K562 (cell line): Measurements from ENCODE around the gene HOXA5. TPM values are rescaled to one million over a fixed set of nuclear protein-coding genes. Genes with fewer than 3 reads are reported as not detected.

Source experiments
- ATAC-seq: fragments of 200-7000 bp; cut with Tn5 transposase; 3 replicates; pipeline ENCODE4 v1.9.1; 2020; ENCODE audit warnings: moderate library complexity
- BruUV-seq: library from RNA; stranded (reverse); fragments of 400-500 nt; replicated peaks from 2 replicates; lab custom pipeline; 2021; lab: Mats Ljungman, UMichigan
- CTCF ChIA-PET: fragments of 300-600 bp; formaldehyde crosslinking; extraction: SDS; loops from one replicate; lab custom pipeline; 2021; ENCODE audit warnings: low intra/inter-chr PET ratio; lab: Yijun Ruan, JAX
- POLR2A ChIA-PET: fragments of 300-600, 350-650 bp; sonication (Branson Sonifier 250); formaldehyde crosslinking; extraction: SDS; loops from one replicate; lab custom pipeline; 2021; ENCODE audit warnings: antibody characterized with exemption, inconsistent platforms; lab: Yijun Ruan, JAX
- DNase-seq, 4 experiments: peaks; one replicate each; pipeline versions ENCODE4 v3.0.0 to v3.0.0-alpha.2; 2011 to 2018; ENCODE audit warnings: low spot score in 3 of 4, mixed read lengths in 3 of 4; ENCODE audit errors: extremely low read depth in 1 of 4
- FAIRE-seq: peaks from 2 replicates; lab custom pipeline; 2011; peaks lifted over from hg19 to GRCh38; lab: Jason Lieb, UNC
- H2AFZ ChIP-seq: 2 replicates; pipeline ENCODE4 v1.6.0; 2011; ENCODE audit warnings: low read depth, low read length, control low read depth, inconsistent platforms
- H3K27ac ChIP-seq: fragments of 200-600 bp; 3 replicates; pipeline ENCODE4 v1.8.0; 2011; ENCODE audit warnings: low read depth, mild to moderate bottlenecking, control low read depth, inconsistent platforms, low read length, moderate library complexity, mixed read lengths; ENCODE audit errors: extremely low read depth
- H3K27me3 ChIP-seq, 2 experiments: fragments of 300-600 bp in 1 of 2; 2 replicates in 1 of 2; 3 replicates in 1 of 2; pipeline versions ENCODE4 v1.6.0 to v1.8.0; 2011; ENCODE audit warnings: inconsistent platforms in 2 of 2, low read length in 2 of 2, mild to moderate bottlenecking in 1 of 2, mixed read lengths in 1 of 2, moderate library complexity in 1 of 2; ENCODE audit not compliant: control insufficient read depth in 2 of 2, insufficient read depth in 2 of 2
- H3K36me3 ChIP-seq: fragments of 300-600 bp; 3 replicates; pipeline ENCODE4 v1.8.0; 2011; ENCODE audit warnings: mild to moderate bottlenecking, low read length, inconsistent platforms; ENCODE audit not compliant: control insufficient read depth, insufficient read depth
- H3K4me1 ChIP-seq, 2 experiments: fragments of 200-600 bp in 1 of 2; replicated peaks in 1 of 2; 2 replicates in 1 of 2; 3 replicates in 1 of 2; pipeline versions ENCODE4 v1.5.1 to v1.8.0; 2011; ENCODE audit warnings: inconsistent platforms in 2 of 2, low read length in 2 of 2, mild to moderate bottlenecking in 1 of 2, mixed read lengths in 1 of 2, moderate library complexity in 1 of 2; ENCODE audit not compliant: control insufficient read depth in 2 of 2, insufficient read depth in 2 of 2
- H3K4me2 ChIP-seq: 2 replicates; pipeline ENCODE4 v1.6.1; 2011; ENCODE audit warnings: low read length, control low read depth, inconsistent platforms, mixed read lengths; ENCODE audit not compliant: insufficient read depth
- H3K4me3 ChIP-seq: fragments of 200-600 bp; sonication (generic), shearing (Covaris generic); 2 replicates; pipeline ENCODE4 v1.5.1; 2016; ENCODE audit warnings: control low read depth, inconsistent platforms
- H3K79me2 ChIP-seq: fragments of 200-600 bp; 3 replicates; pipeline ENCODE4 v1.8.0; 2011; ENCODE audit warnings: low read length, inconsistent platforms; ENCODE audit not compliant: control insufficient read depth, insufficient read depth
- H3K9ac ChIP-seq, 2 experiments: 2 replicates each; pipeline versions ENCODE4 v1.6.0 to v1.6.1; 2011; ENCODE audit warnings: low read depth in 2 of 2, low read length in 2 of 2, control low read depth in 1 of 2, inconsistent platforms in 1 of 2, mild to moderate bottlenecking in 1 of 2, mixed read lengths in 1 of 2; ENCODE audit not compliant: insufficient read depth in 1 of 2
- H3K9me1 ChIP-seq: one replicate; pipeline ENCODE4 v1.6.0; 2011; ENCODE audit warnings: inconsistent platforms, mild to moderate bottlenecking, low read length, moderate library complexity; ENCODE audit not compliant: control insufficient read depth, insufficient read depth
- H3K9me3 ChIP-seq: replicated peaks from 2 replicates; pipeline ENCODE4 v1.5.1; 2011; ENCODE audit warnings: low read depth, low read length, inconsistent platforms; ENCODE audit not compliant: control insufficient read depth, insufficient read depth
- H4K20me1 ChIP-seq: replicated peaks from 2 replicates; pipeline ENCODE4 v1.6.1; 2011; ENCODE audit warnings: low read length, inconsistent platforms, mixed read lengths; ENCODE audit not compliant: control insufficient read depth, insufficient read depth
- NR2C2 ChIP-seq, 2 experiments: fragments of 200-800 bp in 1 of 2; sonication (Bioruptor generic) in 1 of 2; sonication (generic) in 1 of 2; formaldehyde crosslinking in 1 of 2; IDR thresholded peaks; 2 replicates each; pipeline versions ENCODE4 v1.6.1 to v1.8.0; 2016 to 2022; ENCODE audit warnings: mild to moderate bottlenecking in 1 of 2, missing compliant biosample characterization in 1 of 2, missing genetic modification characterization in 1 of 2, missing genetic modification reagents in 1 of 2
- XRCC4 ChIP-seq: IDR thresholded peaks from one replicate; pipeline ENCODE4 v1.6.1; 2011; ENCODE audit not compliant: insufficient read depth, insufficient read length; ENCODE audit errors: extremely low read depth
- ZNF253 ChIP-seq: fragments of 250-450 bp; sonication (Bioruptor Pico); conservative IDR thresholded peaks from 2 replicates; pipeline ENCODE4 v1.6.1; 2021; ENCODE audit warnings: mild to moderate bottlenecking
- WGBS: fragments of 100-300 bp; shearing (Covaris generic); methylation state at CpG from one replicate; pipeline ENCODE4 v1.1.6; 2016; ENCODE audit warnings: low coverage, mixed read lengths; ENCODE audit not compliant: insufficient coverage; ENCODE audit errors: missing lambda C conversion rate; 5-methylcytosine and 5-hydroxymethylcytosine counted together
- in situ Hi-C: fragments of 300-500 bp; cut with MboI; formaldehyde crosslinking; loops from 4 replicates; pipeline ENCODE4 v1.15.0; 2018; ENCODE audit warnings: inconsistent platforms, mixed read lengths
- intact Hi-C: fragments of 100-400 bp; cut with micrococcal nuclease; formaldehyde crosslinking; loops from 2 replicates; pipeline ENCODE4 v1.14.2; 2022
- polyA plus RNA-seq, 8 experiments: library from polyadenylated mRNA; depleted of rRNA in 4 of 8; stranded (reverse) in 5 of 8; unstranded in 3 of 8; fragments of >200 nt; fragmentation: Nextera tagmentation in 2 of 8; fragmentation: Illumina TruSeq in 1 of 8; extraction: Ambion mirVana in 2 of 8; extraction: Trizol in 1 of 8; gene quantifications; 2 replicates each; pipeline versions ENCODE4 v1.2.1 to v1.2.3, GENCODE V29; 2011 to 2014; ENCODE audit warnings: inconsistent platforms in 1 of 8, missing spikeins in 1 of 8
- total RNA-seq, 7 experiments: library from RNA; depleted of rRNA in 6 of 7; stranded (reverse); fragments of >200 nt in 6 of 7; fragmentation: Illumina TruSeq in 2 of 7; extraction: Trizol in 2 of 7; gene quantifications; 2 replicates each; pipeline versions ENCODE4 v1.2.1 to v1.2.3, GENCODE V29; 2011 to 2021; ENCODE audit warnings: low replicate concordance in 1 of 7
- TF ChIP-seq, protein P1 (sequence below): fragments of 450-650 bp; IDR thresholded peaks from 2 replicates; pipeline ENCODE4 v1.6.1; 2016; ENCODE audit warnings: low read depth
- TF ChIP-seq, protein P2 (sequence below): sonication (generic); formaldehyde crosslinking; IDR thresholded peaks from 2 replicates; pipeline ENCODE4 v1.8.1; 2023; ENCODE audit warnings: mild to moderate bottlenecking, missing genetic modification reagents

Gene HOXA5
- total and polyA plus RNA-seq, 9 of the 15 experiments (the other 6 are each of a cell fraction or from before 2014, with no cell fraction given): 0.13 TPM; not detected in 8

DNA sequence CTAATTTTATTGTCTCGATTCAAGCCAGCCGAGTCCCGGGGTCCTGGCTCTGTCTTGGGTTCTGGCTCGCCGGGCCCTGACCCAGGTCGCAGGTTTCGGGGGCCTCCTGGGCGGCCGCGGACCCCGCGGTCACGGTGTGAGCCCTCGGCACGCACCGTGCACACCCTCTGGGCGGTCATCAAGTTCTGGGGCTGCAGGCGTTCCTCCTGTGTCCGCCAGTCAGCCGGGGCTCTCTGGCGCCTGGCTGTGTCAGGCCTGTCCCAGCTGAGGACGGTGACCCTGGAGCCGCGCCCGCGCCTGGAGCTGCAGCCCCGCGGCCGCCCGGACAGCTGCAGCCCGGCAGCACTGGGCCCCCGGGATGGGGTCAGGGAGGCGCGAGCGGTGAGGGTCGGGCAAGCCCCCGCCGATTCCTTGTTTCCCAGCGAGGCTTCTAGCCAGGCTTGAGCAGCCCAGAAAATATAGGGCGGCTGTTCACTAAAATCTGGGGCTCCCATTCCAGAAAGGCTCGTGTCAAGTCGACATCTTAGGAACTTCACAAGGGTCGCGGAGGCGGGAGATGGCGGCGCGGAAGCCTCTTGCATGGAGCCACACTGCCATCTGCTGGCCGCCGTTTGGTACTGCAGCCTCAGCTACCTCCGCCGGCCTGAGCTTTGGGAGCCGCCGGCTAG, 17.2 kb upstream of the HOXA5 start:
- peak overlapping the region in 1 of 2 experiments; percentile 66; a peak in 1 of 4 replicates for H3K9ac ChIP-seq
- CTCF ChIA-PET: interaction anchor here (0.6 to 2.5 kb wide), 7 partner anchors 34 to 793 kb away, joined by 3 to 16 read pairs (median 4); no protein-coding TSS in a partner anchor
- no peaks in the 10 kb centered on the region for H3K9me3 ChIP-seq
- WGBS: 20% methylated on average over 51 of the region's 54 CpGs
- H3K27me3 ChIP-seq: peaks cover 18 to 76% of the 10 kb centered on the region in 2 experiments
- no peaks in the 10 kb centered on the region for H3K36me3 ChIP-seq
- POLR2A ChIA-PET: interaction anchor here (0.7 to 1.5 kb wide), 3 partner anchors 9 to 648 kb away, joined by 3 to 4 read pairs (median 3); no protein-coding TSS in a partner anchor
- DNase-seq (peak; percentile 81 to 88 (median 84)), ATAC-seq (peak; percentile 89), FAIRE-seq (peak; percentile 95)
- peak overlapping the region; percentile 14 for H3K4me3 ChIP-seq
- no TSS peak for BruUV-seq
- peak overlapping the region; percentile 70 for H3K4me2 ChIP-seq
- H2AFZ ChIP-seq: peak overlapping the region; percentile 83
- in situ Hi-C loops (loop anchor here (25.0 kb wide), 3 partner anchors 648 to 1273 kb away; no protein-coding TSS in a partner anchor), intact Hi-C loops (loop anchor here (2.0 to 5.0 kb wide), 5 partner anchors 298 to 1268 kb away; partner anchors contain the start of genes SKAP2 and SNX10)
- peaks cover 0 to 26% of the 10 kb centered on the region in 2 experiments; a peak in 2 of 5 replicates for H3K4me1 ChIP-seq
- no peak overlapping the region for H3K27ac ChIP-seq
- no peaks in the 10 kb centered on the region for H4K20me1 ChIP-seq
- no peaks in the 10 kb centered on the region for H3K79me2 ChIP-seq
- no peaks in the 10 kb centered on the region for H3K9me1 ChIP-seq
- no peak for TF ChIP-seq XRCC4
- TF ChIP-seq, protein P1, sequence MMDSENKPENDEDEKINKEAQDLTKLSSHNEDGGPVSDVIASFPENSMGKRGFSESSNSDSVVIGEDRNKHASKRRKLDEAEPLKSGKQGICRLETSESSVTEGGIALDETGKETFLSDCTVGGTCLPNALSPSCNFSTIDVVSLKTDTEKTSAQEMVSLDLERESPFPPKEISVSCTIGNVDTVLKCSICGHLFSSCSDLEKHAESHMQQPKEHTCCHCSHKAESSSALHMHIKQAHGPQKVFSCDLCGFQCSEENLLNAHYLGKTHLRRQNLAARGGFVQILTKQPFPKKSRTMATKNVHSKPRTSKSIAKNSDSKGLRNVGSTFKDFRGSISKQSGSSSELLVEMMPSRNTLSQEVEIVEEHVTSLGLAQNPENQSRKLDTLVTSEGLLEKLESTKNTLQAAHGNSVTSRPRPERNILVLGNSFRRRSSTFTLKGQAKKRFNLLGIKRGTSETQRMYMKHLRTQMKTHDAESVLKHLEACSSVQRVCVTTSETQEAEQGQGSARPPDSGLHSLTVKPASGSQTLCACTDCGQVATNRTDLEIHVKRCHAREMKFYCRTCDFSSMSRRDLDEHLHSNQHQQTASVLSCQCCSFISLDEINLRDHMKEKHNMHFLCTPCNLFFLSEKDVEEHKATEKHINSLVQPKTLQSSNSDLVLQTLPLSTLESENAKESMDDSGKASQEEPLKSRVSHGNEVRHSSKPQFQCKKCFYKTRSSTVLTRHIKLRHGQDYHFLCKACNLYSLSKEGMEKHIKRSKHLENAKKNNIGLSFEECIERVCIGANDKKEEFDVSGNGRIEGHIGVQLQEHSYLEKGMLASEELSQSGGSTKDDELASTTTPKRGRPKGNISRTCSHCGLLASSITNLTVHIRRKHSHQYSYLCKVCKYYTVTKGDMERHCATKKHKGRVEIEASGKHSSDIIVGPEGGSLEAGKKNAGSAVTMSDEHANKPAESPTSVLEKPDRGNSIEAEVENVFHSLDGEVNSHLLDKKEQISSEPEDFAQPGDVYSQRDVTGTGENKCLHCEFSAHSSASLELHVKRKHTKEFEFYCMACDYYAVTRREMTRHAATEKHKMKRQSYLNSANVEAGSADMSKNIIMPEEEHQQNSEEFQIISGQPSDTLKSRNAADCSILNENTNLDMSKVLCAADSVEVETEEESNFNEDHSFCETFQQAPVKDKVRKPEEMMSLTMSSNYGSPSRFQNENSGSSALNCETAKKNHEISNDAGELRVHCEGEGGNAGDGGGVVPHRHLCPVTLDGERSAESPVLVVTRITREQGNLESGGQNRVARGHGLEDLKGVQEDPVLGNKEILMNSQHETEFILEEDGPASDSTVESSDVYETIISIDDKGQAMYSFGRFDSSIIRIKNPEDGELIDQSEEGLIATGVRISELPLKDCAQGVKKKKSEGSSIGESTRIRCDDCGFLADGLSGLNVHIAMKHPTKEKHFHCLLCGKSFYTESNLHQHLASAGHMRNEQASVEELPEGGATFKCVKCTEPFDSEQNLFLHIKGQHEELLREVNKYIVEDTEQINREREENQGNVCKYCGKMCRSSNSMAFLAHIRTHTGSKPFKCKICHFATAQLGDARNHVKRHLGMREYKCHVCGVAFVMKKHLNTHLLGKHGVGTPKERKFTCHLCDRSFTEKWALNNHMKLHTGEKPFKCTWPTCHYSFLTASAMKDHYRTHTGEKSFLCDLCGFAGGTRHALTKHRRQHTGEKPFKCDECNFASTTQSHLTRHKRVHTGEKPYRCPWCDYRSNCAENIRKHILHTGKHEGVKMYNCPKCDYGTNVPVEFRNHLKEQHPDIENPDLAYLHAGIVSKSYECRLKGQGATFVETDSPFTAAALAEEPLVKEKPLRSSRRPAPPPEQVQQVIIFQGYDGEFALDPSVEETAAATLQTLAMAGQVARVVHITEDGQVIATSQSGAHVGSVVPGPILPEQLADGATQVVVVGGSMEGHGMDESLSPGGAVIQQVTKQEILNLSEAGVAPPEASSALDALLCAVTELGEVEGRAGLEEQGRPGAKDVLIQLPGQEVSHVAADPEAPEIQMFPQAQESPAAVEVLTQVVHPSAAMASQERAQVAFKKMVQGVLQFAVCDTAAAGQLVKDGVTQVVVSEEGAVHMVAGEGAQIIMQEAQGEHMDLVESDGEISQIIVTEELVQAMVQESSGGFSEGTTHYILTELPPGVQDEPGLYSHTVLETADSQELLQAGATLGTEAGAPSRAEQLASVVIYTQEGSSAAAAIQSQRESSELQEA: no peak
- TF ChIP-seq, protein P2, sequence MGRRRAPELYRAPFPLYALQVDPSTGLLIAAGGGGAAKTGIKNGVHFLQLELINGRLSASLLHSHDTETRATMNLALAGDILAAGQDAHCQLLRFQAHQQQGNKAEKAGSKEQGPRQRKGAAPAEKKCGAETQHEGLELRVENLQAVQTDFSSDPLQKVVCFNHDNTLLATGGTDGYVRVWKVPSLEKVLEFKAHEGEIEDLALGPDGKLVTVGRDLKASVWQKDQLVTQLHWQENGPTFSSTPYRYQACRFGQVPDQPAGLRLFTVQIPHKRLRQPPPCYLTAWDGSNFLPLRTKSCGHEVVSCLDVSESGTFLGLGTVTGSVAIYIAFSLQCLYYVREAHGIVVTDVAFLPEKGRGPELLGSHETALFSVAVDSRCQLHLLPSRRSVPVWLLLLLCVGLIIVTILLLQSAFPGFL (CRISPR knock-in tag): no peak
- TF ChIP-seq NR2C2 (CRISPR knock-in tag; IDR thresholded peaks at IDR 0.05): no peak
- TF ChIP-seq NR2C2 (tag; IDR thresholded peaks at IDR 0.05): no peak
- TF ChIP-seq ZNF253 (CRISPR knock-in tag): no peak
